ENCODE results near the gene INPP5E. TPM values are rescaled to one million over a fixed set of nuclear protein-coding genes. Genes with fewer than 3 reads are reported as not detected.

INPP5E gene
- total RNA-seq: 10 to 100 TPM; 20.0 to 21.4 TPM

- Mint-ChIP-seq H3K27ac (peak within 1 kb of the TSS; percentile 67), H3K4me3 (peak within 1 kb of the TSS; percentile 83), H3K4me1 (peaks cover 26% of the 10 kb centered on the region), H3K36me3 (peaks cover 11% of the 10 kb centered on the region), H3K9me3 (ENCODE audit: low read depth) (no peaks in the 10 kb centered on the region), H3K27me3 (no peaks in the 10 kb centered on the region)
- CTCF ChIA-PET: interaction anchor here (0.8 to 1.7 kb wide), 8 partner anchors 14 to 127 kb away, joined by 3 to 6 read pairs (median 3); no protein-coding TSS in a partner anchor
- ATAC-seq: peak; percentile 85
- peak; percentile 81 for DNase-seq
Observed at GRCh38 chr9:136439481-136440408, at the start of gene INPP5E. Gene INPP5E, minus strand, starts transcription at chr9:136439845. Its CDS starts 426 bp downstream, at chr9:136439419.

GRCh38 chr9:136488247-136489214 is 48.9 kb upstream of the INPP5E start:
- H3K27me3 Mint-ChIP-seq: no peaks in the 10 kb centered on the region
- DNase-seq: peak; percentile 78
- peak; percentile 37 for ATAC-seq
- CTCF ChIA-PET: interaction anchor here (0.8 to 7.7 kb wide), 24 partner anchors 15 to 217 kb away, joined by 3 to 125 read pairs (median 5); no protein-coding TSS in a partner anchor
- no peaks in the 10 kb centered on the region for H3K9me3 Mint-ChIP-seq (ENCODE audit: low read depth)
- peaks cover 6% of the 10 kb centered on the region for H3K4me1 Mint-ChIP-seq
- H3K27ac Mint-ChIP-seq: no peak overlapping the region
- no peak overlapping the region for H3K4me3 Mint-ChIP-seq
- no peaks in the 10 kb centered on the region for H3K36me3 Mint-ChIP-seq

- ATAC-seq (no peak), DNase-seq (no peak)
- Mint-ChIP-seq H3K4me1 (peaks cover 6% of the 10 kb centered on the region), H3K9me3 (ENCODE audit: low read depth) (no peaks in the 10 kb centered on the region), H3K27ac (no peak overlapping the region), H3K27me3 (no peaks in the 10 kb centered on the region), H3K36me3 (peaks cover 1% of the 10 kb centered on the region), H3K4me3 (no peak overlapping the region)
- CTCF ChIA-PET: interaction anchor here (0.6 to 7.7 kb wide), 19 partner anchors 14 to 218 kb away, joined by 3 to 125 read pairs (median 5); no protein-coding TSS in a partner anchor
Observed at GRCh38 chr9:136487672-136488071, 48.0 kb upstream of the INPP5E start.

DNA sequence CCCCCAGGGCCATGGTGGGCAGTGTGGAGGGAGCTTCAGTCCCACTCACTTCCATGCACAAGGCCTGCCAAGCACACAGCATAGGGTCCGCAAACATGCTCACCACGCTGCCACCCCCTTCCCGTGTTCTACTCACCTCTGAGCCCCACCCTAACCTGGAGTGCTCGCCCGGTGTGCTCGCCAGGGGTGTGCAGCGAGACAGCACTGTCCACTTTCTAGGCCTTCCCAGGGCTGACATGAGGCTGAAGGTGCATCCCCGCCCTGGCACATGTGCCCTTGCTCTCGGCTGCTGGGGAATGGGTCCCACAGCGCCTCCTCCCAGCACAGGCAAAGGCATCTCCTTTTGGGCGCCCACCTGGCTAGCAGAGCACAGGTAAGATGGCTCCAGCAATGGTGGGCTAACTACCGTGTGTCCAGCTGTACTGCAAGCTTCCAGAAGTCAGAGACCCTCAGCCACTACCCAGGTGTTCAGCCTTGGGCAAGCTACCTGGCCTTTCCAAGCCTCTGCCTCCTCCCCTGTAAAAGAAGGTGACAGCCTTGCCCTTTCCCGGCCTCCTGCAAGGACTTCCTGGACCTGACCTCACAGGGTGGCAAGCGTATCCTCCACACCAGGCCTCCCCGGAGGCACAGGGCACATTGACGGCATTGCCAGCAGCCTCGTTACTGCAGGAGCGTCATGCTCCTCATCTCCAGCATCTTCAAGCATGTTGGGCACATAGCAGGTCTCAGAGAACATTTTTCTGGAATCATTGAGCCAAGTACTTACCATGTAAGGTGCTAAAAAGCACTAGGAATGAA is 47.4 kb upstream of the INPP5E start:
- H3K4me1 Mint-ChIP-seq: peaks cover 6% of the 10 kb centered on the region
- H3K9me3 Mint-ChIP-seq (ENCODE audit: low read depth): no peaks in the 10 kb centered on the region
- no peak for DNase-seq
- ATAC-seq: no peak
- H3K27ac Mint-ChIP-seq: no peak overlapping the region
- H3K4me3 Mint-ChIP-seq: no peak overlapping the region
- H3K36me3 Mint-ChIP-seq: peaks cover 1% of the 10 kb centered on the region
- CTCF ChIA-PET: interaction anchor here (0.6 to 7.7 kb wide), 24 partner anchors 13 to 242 kb away, joined by 3 to 125 read pairs (median 6); no protein-coding TSS in a partner anchor
- H3K27me3 Mint-ChIP-seq: no peaks in the 10 kb centered on the region

DNA sequence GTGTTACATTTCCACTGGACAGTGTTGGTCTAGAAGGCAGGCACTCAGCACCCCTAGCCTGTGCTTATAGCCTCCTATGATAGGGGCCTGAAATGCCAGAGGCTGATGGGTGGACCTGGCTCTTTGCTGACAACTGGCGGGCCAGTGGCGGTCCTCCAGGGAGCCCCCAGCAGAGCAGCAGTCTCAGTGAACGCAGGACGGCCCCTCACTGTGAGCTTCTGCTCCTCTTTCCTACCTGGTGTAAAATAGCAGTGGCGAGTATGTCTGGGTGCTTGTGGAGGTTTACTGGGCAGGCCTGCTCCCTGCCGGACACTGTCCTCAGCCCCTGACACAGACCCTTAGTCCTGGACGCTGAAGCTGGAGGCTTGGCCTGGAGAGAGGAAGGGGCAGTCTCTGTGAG is 46.5 kb upstream of the INPP5E start:
- ATAC-seq (no peak), DNase-seq (no peak)
- Mint-ChIP-seq H3K27me3 (no peaks in the 10 kb centered on the region), H3K36me3 (peaks cover 7% of the 10 kb centered on the region), H3K4me1 (peaks cover 14% of the 10 kb centered on the region), H3K9me3 (ENCODE audit: low read depth) (no peaks in the 10 kb centered on the region), H3K4me3 (no peak overlapping the region), H3K27ac (no peak overlapping the region)
- CTCF ChIA-PET: interaction anchor here (0.9 to 7.7 kb wide), 16 partner anchors 44 to 243 kb away, joined by 3 to 125 read pairs (median 7); no protein-coding TSS in a partner anchor

- no peak overlapping the region for H3K4me3 Mint-ChIP-seq
- CTCF ChIA-PET: interaction anchor here (0.6 to 7.7 kb wide), 31 partner anchors 11 to 1044 kb away, joined by 3 to 125 read pairs (median 5); partner anchors contain the start of gene DNLZ
- peaks cover 17% of the 10 kb centered on the region for H3K4me1 Mint-ChIP-seq
- no peak overlapping the region for H3K27ac Mint-ChIP-seq
- no peaks in the 10 kb centered on the region for H3K27me3 Mint-ChIP-seq
- H3K36me3 Mint-ChIP-seq: peaks cover 8% of the 10 kb centered on the region
- no peaks in the 10 kb centered on the region for H3K9me3 Mint-ChIP-seq (ENCODE audit: low read depth)
- DNase-seq (peak; percentile 88), ATAC-seq (no peak)
Observed at GRCh38 chr9:136485049-136486045, 45.7 kb upstream of the INPP5E start.

- ATAC-seq: no peak
- CTCF ChIA-PET: interaction anchor here (0.6 to 7.7 kb wide), 31 partner anchors 12 to 1045 kb away, joined by 3 to 125 read pairs (median 4); partner anchors contain the start of gene DNLZ
- Mint-ChIP-seq H3K4me3 (no peak overlapping the region), H3K4me1 (peaks cover 26% of the 10 kb centered on the region), H3K27ac (no peak overlapping the region), H3K36me3 (peaks cover 10% of the 10 kb centered on the region), H3K27me3 (no peaks in the 10 kb centered on the region), H3K9me3 (ENCODE audit: low read depth) (no peaks in the 10 kb centered on the region)
- DNase-seq: no peak
Observed at GRCh38 chr9:136484153-136485048, 44.8 kb upstream of the INPP5E start.

DNA sequence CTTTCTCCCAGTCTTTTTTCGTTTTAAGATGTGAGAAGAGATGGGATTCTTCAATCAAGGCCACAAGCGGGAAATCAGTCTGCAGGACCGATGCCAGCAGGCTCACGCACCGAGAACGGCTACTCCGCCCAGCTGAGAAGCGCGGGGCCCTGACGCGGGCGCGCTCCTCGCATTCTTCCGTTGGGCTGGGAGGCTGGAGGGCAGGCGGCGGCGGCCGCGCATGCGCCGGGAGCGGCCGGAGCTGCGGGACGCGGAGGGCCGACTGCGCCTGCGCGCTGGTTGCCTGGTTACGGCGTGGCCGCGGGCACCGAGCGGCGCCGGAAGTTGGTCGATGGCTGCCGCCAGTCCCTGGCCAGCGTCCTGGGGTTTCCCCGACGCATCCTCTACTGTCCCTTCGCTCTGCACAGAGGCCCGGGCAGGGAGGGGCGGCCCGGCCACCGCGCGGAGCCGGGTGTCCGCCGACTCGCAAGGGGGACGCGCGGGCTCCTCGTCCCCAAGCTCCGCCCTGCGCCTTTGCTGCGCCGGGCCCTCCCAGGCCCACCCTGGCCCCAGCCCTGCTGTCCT is 44.0 kb upstream of the INPP5E start:
- peak; percentile 74 for ATAC-seq
- CTCF ChIA-PET: interaction anchor here (0.8 to 7.7 kb wide), 14 partner anchors 49 to 243 kb away, joined by 3 to 125 read pairs (median 8); partner anchors contain the start of gene DNLZ
- no peaks in the 10 kb centered on the region for H3K9me3 Mint-ChIP-seq (ENCODE audit: low read depth)
- H3K27ac Mint-ChIP-seq: peak overlapping the region; percentile 99
- peak; percentile 96 for DNase-seq
- H3K27me3 Mint-ChIP-seq: no peaks in the 10 kb centered on the region
- peaks cover 13% of the 10 kb centered on the region for H3K36me3 Mint-ChIP-seq
- H3K4me1 Mint-ChIP-seq: peaks cover 28% of the 10 kb centered on the region
- H3K4me3 Mint-ChIP-seq: peak overlapping the region; percentile 93

DNA sequence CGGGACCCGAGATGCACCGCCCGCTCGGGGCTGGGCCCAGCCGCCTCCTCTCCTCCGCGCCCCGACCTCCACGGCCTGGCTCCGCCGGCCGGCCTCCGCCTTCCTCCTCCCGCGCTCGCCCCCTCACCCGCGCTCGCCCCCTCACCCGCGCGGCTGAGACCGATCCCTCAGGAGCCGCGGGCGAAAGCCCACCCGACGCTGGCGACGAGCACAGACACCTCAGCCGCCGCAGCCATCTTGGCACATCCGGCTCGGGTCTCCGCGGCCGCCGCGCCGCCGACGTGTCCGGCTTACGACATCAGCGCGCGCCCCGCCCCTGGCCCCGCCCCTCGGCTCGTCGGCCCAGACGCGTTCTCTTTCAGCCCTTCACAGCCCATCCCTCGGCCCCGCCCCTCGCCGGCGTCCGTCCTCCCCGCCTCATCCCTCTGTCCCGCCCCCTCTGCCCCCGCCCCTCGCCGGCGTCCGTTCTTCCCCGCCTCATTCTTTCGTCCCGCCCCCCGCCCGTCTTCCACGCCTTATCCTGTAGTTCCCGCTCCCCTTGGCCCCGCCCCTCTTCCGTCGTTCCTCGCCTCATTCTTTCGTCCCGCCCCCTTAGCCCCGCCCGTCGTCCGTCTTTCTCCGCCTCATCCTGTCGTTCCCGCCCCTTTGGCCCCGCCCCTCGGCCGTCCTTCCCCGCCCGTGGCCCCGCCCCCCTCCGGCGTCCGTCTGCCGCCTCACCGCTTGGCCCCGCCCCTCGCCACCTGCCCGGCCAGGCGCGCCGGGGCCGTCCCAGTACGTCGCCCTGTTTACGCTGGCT is 43.3 kb upstream of the INPP5E start, which contains the start of gene SEC16A:
TSS of gene SEC16A (minus strand) at position 248 of the 796 bp plus-strand sequence. CDS start 5,425 bp downstream, outside the sequence.
- Mint-ChIP-seq H3K27ac (peak within 1 kb of the TSS; percentile 99), H3K4me3 (peak within 1 kb of the TSS; percentile 93), H3K36me3 (peaks cover 13% of the 10 kb centered on the region), H3K4me1 (peaks cover 31% of the 10 kb centered on the region), H3K9me3 (ENCODE audit: low read depth) (no peaks in the 10 kb centered on the region), H3K27me3 (no peaks in the 10 kb centered on the region)
- CTCF ChIA-PET: interaction anchor here (1.3 to 7.7 kb wide), 8 partner anchors 50 to 244 kb away, joined by 3 to 125 read pairs (median 12); partner anchors contain the start of gene DNLZ
- ATAC-seq (peak; percentile 68), DNase-seq (peak; percentile 99)
